Mesendoderm (in vitro differentiated cells): ENCODE data around the gene ANKFN1.

Experiments
- DNase-seq: peaks from one replicate; pipeline ENCODE4 v3.0.0; 2013
- H2AK5ac ChIP-seq: 2 replicates; pipeline ENCODE4 v1.6.1; 2013; ENCODE audit warnings: low read length, inconsistent platforms
- H2BK120ac ChIP-seq: 2 replicates; pipeline ENCODE4 v1.6.1; 2013; ENCODE audit warnings: low read depth, mild to moderate bottlenecking, low read length, moderate library complexity, mixed read lengths
- H2BK15ac ChIP-seq: replicated peaks from 2 replicates; pipeline ENCODE4 v1.6.1; 2013; ENCODE audit warnings: low read depth, mild to moderate bottlenecking, moderate library complexity
- H2BK5ac ChIP-seq: 2 replicates; pipeline ENCODE4 v1.6.1; 2013; ENCODE audit warnings: low read length, inconsistent platforms
- H3K18ac ChIP-seq: 2 replicates; pipeline ENCODE4 v1.6.1; 2013; ENCODE audit warnings: mild to moderate bottlenecking, low read length, mixed read lengths
- H3K23ac ChIP-seq: one replicate; pipeline ENCODE4 v1.6.1; 2013; ENCODE audit warnings: low read length
- H3K27ac ChIP-seq: 2 replicates; pipeline ENCODE4 v1.5.1; 2013; ENCODE audit warnings: low read depth, mild to moderate bottlenecking, inconsistent platforms, low read length, moderate library complexity
- H3K27me3 ChIP-seq: 2 replicates; pipeline ENCODE4 v1.6.1; 2013; ENCODE audit warnings: low read length, control low read depth, mild to moderate bottlenecking, inconsistent platforms; ENCODE audit not compliant: insufficient read depth, poor library complexity
- H3K36me3 ChIP-seq: 2 replicates; pipeline ENCODE4 v1.6.1; 2013; ENCODE audit warnings: low read length, inconsistent platforms; ENCODE audit not compliant: control insufficient read depth, insufficient read depth
- H3K4ac ChIP-seq: one replicate; pipeline ENCODE4 v1.6.1; 2013; ENCODE audit warnings: low read depth, mild to moderate bottlenecking, low read length, moderate library complexity
- H3K4me1 ChIP-seq: 2 replicates; pipeline ENCODE4 v1.6.1; 2013; ENCODE audit warnings: low read depth, low read length, inconsistent platforms; ENCODE audit not compliant: control insufficient read depth
- H3K4me2 ChIP-seq: 2 replicates; pipeline ENCODE4 v1.6.1; 2013; ENCODE audit warnings: low read length
- H3K4me3 ChIP-seq: 2 replicates; pipeline ENCODE4 v1.5.1; 2013; ENCODE audit warnings: mild to moderate bottlenecking, low read length
- H3K56ac ChIP-seq: one replicate; pipeline ENCODE4 v1.6.1; 2013; ENCODE audit warnings: low read length
- H3K79me1 ChIP-seq: 2 replicates; pipeline ENCODE4 v1.6.1; 2013; ENCODE audit warnings: low read length, inconsistent platforms
- H3K79me2 ChIP-seq: 2 replicates; pipeline ENCODE4 v1.6.1; 2013; ENCODE audit warnings: mild to moderate bottlenecking, low read length; ENCODE audit not compliant: control insufficient read depth, insufficient read depth
- H3K9ac ChIP-seq: 2 replicates; pipeline ENCODE4 v1.6.1; 2013; ENCODE audit warnings: low read length, inconsistent platforms
- H4K5ac ChIP-seq: one replicate; pipeline ENCODE4 v1.6.1; 2013; ENCODE audit warnings: low read length
- H4K8ac ChIP-seq: one replicate; pipeline ENCODE4 v1.6.1; 2013; ENCODE audit warnings: low read depth, mild to moderate bottlenecking, control low read depth, low read length, moderate library complexity
- WGBS: extraction: QIAGEN DNeasy Blood & Tissue Kit; methylation state at CpG from one replicate; pipeline ENCODE4 v1.1.7; 2013; ENCODE audit warnings: low lambda C conversion rate, missing lambda C conversion rate; ENCODE audit not compliant: insufficient coverage; ENCODE audit errors: extremely low coverage; 5-methylcytosine and 5-hydroxymethylcytosine counted together

The ANKFN1 gene

GRCh38 chr17:56158915-56159825, 5.9 kb downstream of the ANKFN1 start:
- H3K4ac ChIP-seq: no peak overlapping the region
- no peaks in the 10 kb centered on the region for H3K4me1 ChIP-seq
- H3K79me2 ChIP-seq: no peaks in the 10 kb centered on the region
- H3K27me3 ChIP-seq: no peaks in the 10 kb centered on the region
- no peak overlapping the region for H3K4me3 ChIP-seq
- no peak for DNase-seq
- no peak overlapping the region for H4K8ac ChIP-seq
- H3K27ac ChIP-seq: no peak overlapping the region
- no peak overlapping the region for H2BK5ac ChIP-seq
- no peak overlapping the region for H2BK15ac ChIP-seq
- no peak overlapping the region for H3K23ac ChIP-seq
- H3K79me1 ChIP-seq: no peaks in the 10 kb centered on the region
- H2BK120ac ChIP-seq: no peak overlapping the region
- H3K9ac ChIP-seq: no peak overlapping the region
- no peaks in the 10 kb centered on the region for H3K36me3 ChIP-seq
- no peak overlapping the region for H3K18ac ChIP-seq
- H3K56ac ChIP-seq: no peak overlapping the region
- H4K5ac ChIP-seq: no peak overlapping the region
- no peak overlapping the region for H2AK5ac ChIP-seq
- no peak overlapping the region for H3K4me2 ChIP-seq
- no CpG with 5 or more reads among the region's 4 CpGs for WGBS

GRCh38 chr17:56159826-56160380, 6.6 kb downstream of the ANKFN1 start:
- no peak overlapping the region for H3K4ac ChIP-seq
- no peaks in the 10 kb centered on the region for H3K27me3 ChIP-seq
- H3K79me1 ChIP-seq: no peaks in the 10 kb centered on the region
- no peak overlapping the region for H3K4me2 ChIP-seq
- no peaks in the 10 kb centered on the region for H3K4me1 ChIP-seq
- no peak overlapping the region for H2BK120ac ChIP-seq
- no peak overlapping the region for H3K27ac ChIP-seq
- no peak overlapping the region for H2BK15ac ChIP-seq
- H3K4me3 ChIP-seq: no peak overlapping the region
- no peak overlapping the region for H4K8ac ChIP-seq
- H3K79me2 ChIP-seq: no peaks in the 10 kb centered on the region
- H3K18ac ChIP-seq: no peak overlapping the region
- no peaks in the 10 kb centered on the region for H3K36me3 ChIP-seq
- no peak overlapping the region for H4K5ac ChIP-seq
- no peak overlapping the region for H3K23ac ChIP-seq
- no peak for DNase-seq
- H2AK5ac ChIP-seq: no peak overlapping the region
- no peak overlapping the region for H2BK5ac ChIP-seq
- no peak overlapping the region for H3K9ac ChIP-seq
- no CpG with 5 or more reads among the region's 1 CpG for WGBS
- H3K56ac ChIP-seq: no peak overlapping the region

DNA sequence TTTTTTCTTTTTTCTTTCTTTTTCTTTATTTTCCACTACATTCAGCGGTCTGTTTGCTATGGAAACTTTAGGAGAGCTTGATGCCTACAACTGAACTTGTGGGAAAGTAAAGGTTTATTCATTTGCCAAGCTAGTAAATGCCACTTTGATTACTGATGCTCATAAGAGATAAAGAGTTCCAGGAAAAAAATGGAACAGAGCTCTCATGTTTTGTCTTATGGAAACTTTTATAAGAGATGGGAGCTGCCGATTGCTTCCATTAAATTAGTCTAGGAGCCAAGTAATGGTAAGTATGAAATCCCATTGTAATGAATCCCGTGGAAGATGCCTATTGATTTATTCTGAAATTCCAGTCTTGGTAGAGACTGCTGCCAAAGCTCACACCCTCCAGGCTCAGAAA, 7.1 kb downstream of the ANKFN1 start:
- Histone ChIP-seq H3K4me1 (no peaks in the 10 kb centered on the region), H3K56ac (no peak overlapping the region), H4K8ac (no peak overlapping the region), H3K4me2 (no peak overlapping the region), H2BK5ac (no peak overlapping the region), H3K27me3 (no peaks in the 10 kb centered on the region), H3K18ac (no peak overlapping the region), H3K9ac (no peak overlapping the region), H3K4me3 (no peak overlapping the region), H3K79me1 (no peaks in the 10 kb centered on the region), H4K5ac (no peak overlapping the region), H3K79me2 (no peaks in the 10 kb centered on the region), H3K27ac (no peak overlapping the region), H2BK15ac (no peak overlapping the region), H3K36me3 (no peaks in the 10 kb centered on the region), H3K4ac (no peak overlapping the region), H2BK120ac (no peak overlapping the region), H3K23ac (no peak overlapping the region), H2AK5ac (no peak overlapping the region)
- no peak for DNase-seq
- no CpG with 5 or more reads among the region's 3 CpGs for WGBS

GRCh38 chr17:56165072-56165641, 11.9 kb downstream of the ANKFN1 start:
- Histone ChIP-seq H4K5ac (no peak overlapping the region), H3K36me3 (no peaks in the 10 kb centered on the region), H3K4me2 (no peak overlapping the region), H3K4me1 (no peaks in the 10 kb centered on the region), H4K8ac (no peak overlapping the region), H3K27ac (no peak overlapping the region), H3K56ac (no peak overlapping the region), H3K27me3 (no peaks in the 10 kb centered on the region), H3K79me2 (no peaks in the 10 kb centered on the region), H3K9ac (no peak overlapping the region), H2BK120ac (no peak overlapping the region), H3K18ac (no peak overlapping the region), H3K23ac (no peak overlapping the region), H3K4ac (no peak overlapping the region), H2BK5ac (no peak overlapping the region), H2AK5ac (no peak overlapping the region), H3K79me1 (no peaks in the 10 kb centered on the region), H2BK15ac (no peak overlapping the region), H3K4me3 (no peak overlapping the region)
- no peak for DNase-seq
- WGBS: no CpG with 5 or more reads among the region's 8 CpGs

GRCh38 chr17:56167491-56167890, 14.2 kb downstream of the ANKFN1 start:
- Histone ChIP-seq H4K5ac (no peak overlapping the region), H3K18ac (no peak overlapping the region), H3K9ac (no peak overlapping the region), H3K4ac (no peak overlapping the region), H3K79me1 (no peaks in the 10 kb centered on the region), H2BK15ac (no peak overlapping the region), H2BK120ac (no peak overlapping the region), H2AK5ac (no peak overlapping the region), H4K8ac (no peak overlapping the region), H3K36me3 (no peaks in the 10 kb centered on the region), H3K4me2 (no peak overlapping the region), H3K79me2 (no peaks in the 10 kb centered on the region), H3K56ac (no peak overlapping the region), H3K23ac (no peak overlapping the region), H3K4me3 (no peak overlapping the region), H2BK5ac (no peak overlapping the region), H3K27me3 (no peaks in the 10 kb centered on the region), H3K4me1 (no peaks in the 10 kb centered on the region), H3K27ac (no peak overlapping the region)
- no CpG with 5 or more reads among the region's 2 CpGs for WGBS
- DNase-seq: no peak
